Stimulated activated CD4-positive, alpha-beta T cell treated with anti-CD3 and anti-CD28 coated beads, Interleukin-2, amount 100 ng/mL, for 4 hours (primary cell): ENCODE measurements around the gene CFAP299.
"Not testable (repeated sequence)": the region's sequence is repeated elsewhere in the genome, so short reads cannot be mapped to it uniquely, and the experiment has no call there.

Experiments used
- DNase-seq: peaks from one replicate; pipeline ENCODE4 v3.0.0-alpha.2; 2020; ENCODE audit warnings: low read depth

CFAP299 gene

GRCh38 chr4:80335554-80336358 lies at the start of gene CFAP299:
Gene CFAP299 (plus strand): TSS chr4:80335730.
- DNase-seq, result peak; percentile 34

- no peak for DNase-seq
Observed at GRCh38 chr4:80286451-80286850, 49.1 kb upstream of the CFAP299 start.

- DNase-seq, result not testable (repeated sequence)
Observed at GRCh38 chr4:80290665-80291064, 44.9 kb upstream of the CFAP299 start.

- DNase-seq, result no peak
Observed at GRCh38 chr4:80294206-80294605, 41.3 kb upstream of the CFAP299 start.

- DNase-seq, result no peak
Observed at GRCh38 chr4:80295336-80295735, 40.2 kb upstream of the CFAP299 start.

- DNase-seq, result no peak
Observed at GRCh38 chr4:80295826-80296225, 39.7 kb upstream of the CFAP299 start.

GRCh38 chr4:80301884-80302283 lies 33.6 kb upstream of the CFAP299 start:
- no peak for DNase-seq

GRCh38 chr4:80302616-80303223 lies 32.8 kb upstream of the CFAP299 start:
- DNase-seq, result no peak

- no peak for DNase-seq
Observed at GRCh38 chr4:80305466-80305865, 30.1 kb upstream of the CFAP299 start.

GRCh38 chr4:80306260-80306659 lies 29.3 kb upstream of the CFAP299 start:
- DNase-seq, result no peak

GRCh38 chr4:80307183-80307735 lies 28.3 kb upstream of the CFAP299 start:
- DNase-seq, result no peak

GRCh38 chr4:80307774-80308465 lies 27.6 kb upstream of the CFAP299 start:
- DNase-seq, result no peak

- DNase-seq, result no peak
Observed at GRCh38 chr4:80308466-80308822, 27.1 kb upstream of the CFAP299 start.

GRCh38 chr4:80309294-80310004 lies 26.1 kb upstream of the CFAP299 start:
- DNase-seq, result no peak

GRCh38 chr4:80311130-80311529 lies 24.4 kb upstream of the CFAP299 start:
- DNase-seq, result no peak

- no peak for DNase-seq
Observed at GRCh38 chr4:80312124-80312523, 23.4 kb upstream of the CFAP299 start.

- no peak for DNase-seq
Observed at GRCh38 chr4:80313627-80314026, 21.9 kb upstream of the CFAP299 start.

GRCh38 chr4:80315848-80316247 lies 19.7 kb upstream of the CFAP299 start:
- DNase-seq, result not testable (repeated sequence)

GRCh38 chr4:80321341-80321740 lies 14.2 kb upstream of the CFAP299 start:
- no peak for DNase-seq

- DNase-seq, result no peak
Observed at GRCh38 chr4:80321776-80322175, 13.8 kb upstream of the CFAP299 start.

GRCh38 chr4:80322716-80323115 lies 12.8 kb upstream of the CFAP299 start:
- no peak for DNase-seq

- no peak for DNase-seq
Observed at GRCh38 chr4:80324171-80324570, 11.4 kb upstream of the CFAP299 start.
